ENCODE measurements around the gene KRTAP19-2.

- TF ChIP-seq POLR2A (IDR thresholded peaks at IDR 0.05) = no peak
- TF ChIP-seq, protein P1, sequence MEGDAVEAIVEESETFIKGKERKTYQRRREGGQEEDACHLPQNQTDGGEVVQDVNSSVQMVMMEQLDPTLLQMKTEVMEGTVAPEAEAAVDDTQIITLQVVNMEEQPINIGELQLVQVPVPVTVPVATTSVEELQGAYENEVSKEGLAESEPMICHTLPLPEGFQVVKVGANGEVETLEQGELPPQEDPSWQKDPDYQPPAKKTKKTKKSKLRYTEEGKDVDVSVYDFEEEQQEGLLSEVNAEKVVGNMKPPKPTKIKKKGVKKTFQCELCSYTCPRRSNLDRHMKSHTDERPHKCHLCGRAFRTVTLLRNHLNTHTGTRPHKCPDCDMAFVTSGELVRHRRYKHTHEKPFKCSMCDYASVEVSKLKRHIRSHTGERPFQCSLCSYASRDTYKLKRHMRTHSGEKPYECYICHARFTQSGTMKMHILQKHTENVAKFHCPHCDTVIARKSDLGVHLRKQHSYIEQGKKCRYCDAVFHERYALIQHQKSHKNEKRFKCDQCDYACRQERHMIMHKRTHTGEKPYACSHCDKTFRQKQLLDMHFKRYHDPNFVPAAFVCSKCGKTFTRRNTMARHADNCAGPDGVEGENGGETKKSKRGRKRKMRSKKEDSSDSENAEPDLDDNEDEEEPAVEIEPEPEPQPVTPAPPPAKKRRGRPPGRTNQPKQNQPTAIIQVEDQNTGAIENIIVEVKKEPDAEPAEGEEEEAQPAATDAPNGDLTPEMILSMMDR (IDR thresholded peaks at IDR 0.05) = no peak
Observed at GRCh38 chr21:30447056-30447455, 40.2 kb downstream of the KRTAP19-2 start.
